HepG2 (cell line): ENCODE measurements around the gene OR7A5. TPM values are rescaled to one million over a fixed set of nuclear protein-coding genes. Genes with fewer than 3 reads are reported as not detected.

ENCODE experiments used
- ATAC-seq: fragments of 200-7000 bp; cut with Tn5 transposase; 3 replicates; pipeline ENCODE4 v1.9.1; 2020; ENCODE audit warnings: mild to moderate bottlenecking, moderate library complexity
- BruUV-seq: library from RNA; stranded (reverse); fragments of 400-500 nt; replicated peaks from 2 replicates; lab custom pipeline; 2021; lab: Mats Ljungman, UMichigan
- CTCF ChIA-PET: fragments of 300-600 bp; formaldehyde crosslinking; extraction: SDS; loops from one replicate; lab custom pipeline; 2021; ENCODE audit warnings: low total read pairs, inconsistent platforms, low intra/inter-chr PET ratio; lab: Yijun Ruan, JAX
- POLR2A ChIA-PET: fragments of 350-600 bp; sonication (Branson Sonifier 250); formaldehyde crosslinking; loops from one replicate; lab custom pipeline; 2020; ENCODE audit warnings: antibody characterized with exemption, inconsistent platforms; lab: Yijun Ruan, JAX
- DNase-seq: peaks from one replicate; pipeline ENCODE4 v3.0.0-alpha.2; 2015; ENCODE audit warnings: low spot score
- FAIRE-seq: peaks from 3 replicates; lab custom pipeline; 2011; peaks lifted over from hg19 to GRCh38; lab: Jason Lieb, UNC
- H2AFZ ChIP-seq: one replicate; pipeline ENCODE4 v1.6.1; 2011; ENCODE audit warnings: low read length, inconsistent platforms
- H3K27ac ChIP-seq: fragments of 300-600 bp; 3 replicates; pipeline ENCODE4 v1.8.0; 2011; ENCODE audit warnings: mixed run types, mild to moderate bottlenecking, mixed read lengths, low read length, inconsistent platforms; ENCODE audit not compliant: insufficient read depth; ENCODE audit errors: extremely low read length
- H3K27me3 ChIP-seq, 2 experiments: fragments of 200-600 bp in 1 of 2; 2 replicates in 1 of 2; 3 replicates in 1 of 2; pipeline versions ENCODE4 v1.6.0 to v1.8.0; 2011; ENCODE audit warnings: low read length in 2 of 2, mild to moderate bottlenecking in 2 of 2, moderate library complexity in 2 of 2, inconsistent platforms in 1 of 2; ENCODE audit not compliant: insufficient read depth in 2 of 2, control insufficient read depth in 1 of 2
- H3K36me3 ChIP-seq, 2 experiments: fragments of 200-600 bp in 1 of 2; replicated peaks in 1 of 2; 2 replicates in 1 of 2; 3 replicates in 1 of 2; pipeline versions ENCODE4 v1.5.1 to v1.8.0; 2011; ENCODE audit warnings: low read length in 2 of 2, inconsistent platforms in 1 of 2; ENCODE audit not compliant: insufficient read depth in 2 of 2, control insufficient read depth in 1 of 2
- H3K4me1 ChIP-seq: 2 replicates; pipeline ENCODE4 v1.5.1; 2012; ENCODE audit warnings: low read length, inconsistent platforms; ENCODE audit not compliant: insufficient read depth
- H3K4me2 ChIP-seq: 2 replicates; pipeline ENCODE4 v1.6.0; 2011; ENCODE audit warnings: low read depth, low read length, inconsistent platforms
- H3K4me3 ChIP-seq, 3 experiments: fragments of 200-600 bp in 1 of 3; sonication (generic), shearing (Covaris generic) in 1 of 3; replicated peaks in 1 of 3; 2 replicates each; pipeline ENCODE4 v1.5.1; 2011 to 2016; ENCODE audit warnings: low read length in 3 of 3, inconsistent platforms in 2 of 3, low read depth in 2 of 3, mild to moderate bottlenecking in 2 of 3, control low read depth in 1 of 3, mixed read lengths in 1 of 3; ENCODE audit not compliant: insufficient read depth in 1 of 3
- H3K79me2 ChIP-seq: one replicate; pipeline ENCODE4 v1.6.1; 2011; ENCODE audit warnings: low read length, inconsistent platforms; ENCODE audit not compliant: insufficient read depth
- H3K9ac ChIP-seq: 2 replicates; pipeline ENCODE4 v1.6.0; 2011; ENCODE audit warnings: mild to moderate bottlenecking, low read depth, low read length, inconsistent platforms; ENCODE audit not compliant: insufficient read depth
- H3K9me3 ChIP-seq: 2 replicates; pipeline ENCODE4 v1.5.1; 2012; ENCODE audit warnings: mild to moderate bottlenecking, low read length
- H4K20me1 ChIP-seq: 2 replicates; pipeline ENCODE4 v1.6.0; 2011; ENCODE audit warnings: inconsistent platforms, mild to moderate bottlenecking, low read length, moderate library complexity; ENCODE audit not compliant: insufficient read depth
- ATM ChIP-seq: fragments of 450-650 bp; IDR thresholded peaks from 2 replicates; pipeline ENCODE4 v1.7.1; 2017; ENCODE audit warnings: mild to moderate bottlenecking, borderline replicate concordance
- BORCS8-MEF2B ChIP-seq: sonication (generic); formaldehyde crosslinking; IDR thresholded peaks from 2 replicates; pipeline ENCODE4 v1.8.0; 2022; ENCODE audit warnings: mild to moderate bottlenecking, missing genetic modification reagents
- MAFK ChIP-seq, 2 experiments: IDR thresholded peaks in 1 of 2; conservative IDR thresholded peaks in 1 of 2; 2 replicates each; pipeline ENCODE4 v1.6.1; 2011; ENCODE audit warnings: improper control_type of control experiment in 2 of 2, low read length in 2 of 2
- NCOA2 ChIP-seq: sonication (generic); formaldehyde crosslinking; IDR thresholded peaks from 2 replicates; pipeline ENCODE4 v1.8.0; 2022; ENCODE audit warnings: inconsistent platforms
- PLRG1 ChIP-seq: fragments of 450-650 bp; conservative IDR thresholded peaks from 2 replicates; pipeline ENCODE4 v1.6.1; 2016
- RAD51 ChIP-seq: fragments of 450-650 bp; IDR thresholded peaks from 2 replicates; pipeline ENCODE4 v1.6.1; 2016; ENCODE audit warnings: borderline replicate concordance
- REST ChIP-seq, 2 experiments: IDR thresholded peaks; 2 replicates each; pipeline ENCODE4 v1.6.1; 2011 to 2012; ENCODE audit warnings: low read length in 2 of 2, borderline replicate concordance in 1 of 2, low read depth in 1 of 2, mild to moderate bottlenecking in 1 of 2, moderate library complexity in 1 of 2
- SIX1 ChIP-seq: sonication (generic); formaldehyde crosslinking; IDR thresholded peaks from 2 replicates; pipeline ENCODE4 v1.4.0; 2020; ENCODE audit warnings: missing genetic modification reagents, borderline replicate concordance
- TCF7 ChIP-seq: sonication (generic); IDR thresholded peaks from 2 replicates; pipeline ENCODE4 v1.6.1; 2016; ENCODE audit warnings: antibody characterized with exemption, low read depth
- TIGD3 ChIP-seq: sonication (generic); formaldehyde crosslinking; IDR thresholded peaks from 2 replicates; pipeline ENCODE4 v1.5.1; 2020; ENCODE audit warnings: mild to moderate bottlenecking, missing genetic modification reagents, borderline replicate concordance
- XBP1 ChIP-seq: sonication (generic); formaldehyde crosslinking; IDR thresholded peaks from 2 replicates; pipeline ENCODE4 v1.5.0; 2020; ENCODE audit warnings: missing genetic modification reagents
- ZNF234 ChIP-seq: sonication (generic); formaldehyde crosslinking; conservative IDR thresholded peaks from 2 replicates; pipeline ENCODE4 v1.5.1; 2020; ENCODE audit warnings: mild to moderate bottlenecking, missing genetic modification reagents
- ZNF550 ChIP-seq: sonication (generic); formaldehyde crosslinking; IDR thresholded peaks from 2 replicates; pipeline ENCODE4 v1.4.0; 2020; ENCODE audit warnings: mild to moderate bottlenecking, missing genetic modification reagents, borderline replicate concordance
- ZSCAN30 ChIP-seq: sonication (generic); formaldehyde crosslinking; IDR thresholded peaks from 2 replicates; pipeline ENCODE4 v1.5.0; 2020; ENCODE audit warnings: mild to moderate bottlenecking, missing genetic modification reagents
- WGBS: methylation state at CpG from one replicate; pipeline ENCODE4 v1.1.6; 2017; ENCODE audit warnings: low lambda C conversion rate; 5-methylcytosine and 5-hydroxymethylcytosine counted together
- in situ Hi-C: cut with HindIII; loops from 2 replicates; pipeline ENCODE4 v1.10.0; 2017; ENCODE audit warnings: low pct_unique_long_range_greater_than_20kb; ENCODE audit not compliant: extremely low pct_ligation_motif_present
- intact Hi-C: fragments of 100-400 bp; cut with micrococcal nuclease; formaldehyde crosslinking; loops from one replicate; pipeline ENCODE4 v1.10.0; 2022; ENCODE audit not compliant: unreplicated experiment
- polyA plus RNA-seq, 8 experiments: library from polyadenylated mRNA; depleted of rRNA in 3 of 8; stranded (reverse) in 7 of 8; unstranded in 1 of 8; fragments of >200 nt; fragmentation: Illumina TruSeq in 4 of 8; extraction: Trizol in 4 of 8; gene quantifications; 2 replicates each; pipeline versions ENCODE4 v1.2.1 to v1.2.3, GENCODE V29; 2011 to 2016; ENCODE audit warnings: low read depth in 4 of 8, missing spikeins in 1 of 8, mixed read lengths in 1 of 8; ENCODE audit not compliant: insufficient read depth in 1 of 8
- total RNA-seq, 5 experiments: library from RNA; depleted of rRNA; stranded (reverse); fragments of >200 nt; fragmentation: Illumina TruSeq; extraction: Trizol; gene quantifications; 2 replicates each; pipeline ENCODE4 v1.2.3, GENCODE V29; 2016; ENCODE audit warnings: low read depth in 1 of 5

The OR7A5 gene
- total and polyA plus RNA-seq, 2 of the 13 experiments (the other 11 are each of a cell fraction or from before 2014, with no cell fraction given) = not detected

DNA sequence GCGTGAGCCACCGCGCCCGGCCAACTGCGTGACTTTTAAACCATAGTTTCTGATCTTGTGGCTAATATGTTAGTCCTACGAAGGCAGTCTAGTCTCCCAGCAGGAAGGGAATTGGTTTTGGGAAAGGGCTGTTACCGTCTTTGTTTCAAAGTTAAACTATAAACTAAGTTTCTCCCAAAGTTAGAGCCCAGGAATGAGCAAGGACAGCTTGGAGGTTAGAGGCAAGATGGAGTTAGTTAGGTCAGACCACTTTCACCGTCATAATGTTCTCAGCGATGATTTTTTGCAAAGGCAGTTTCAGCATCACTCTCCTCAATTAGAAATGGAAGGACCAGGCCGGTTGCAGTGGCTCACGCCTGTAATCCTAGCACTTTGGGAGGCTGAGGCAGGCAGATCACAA lies 39.0 kb downstream of the OR7A5 start:
- Histone ChIP-seq H3K79me2 (no peaks in the 10 kb centered on the region), H3K9ac (no peak overlapping the region), H3K4me2 (no peak overlapping the region), H3K4me1 (no peaks in the 10 kb centered on the region), H3K27ac (no peak overlapping the region), H3K9me3 (no peaks in the 10 kb centered on the region), H3K4me3 (no peak overlapping the region), H3K36me3 (no peaks in the 10 kb centered on the region), H2AFZ (no peak overlapping the region), H3K27me3 (no peaks in the 10 kb centered on the region), H4K20me1 (no peaks in the 10 kb centered on the region)
- ChIA-PET CTCF (no interaction called here), POLR2A (no interaction called here)
- in situ Hi-C loops (no loop called here), intact Hi-C loops (no loop called here)
- no peak for TF ChIP-seq ZSCAN30 (CRISPR knock-in tag)
- TF ChIP-seq TIGD3 (CRISPR knock-in tag) = no peak
- TF ChIP-seq PLRG1 = no peak
- TF ChIP-seq NCOA2 (CRISPR knock-in tag) = no peak
- no peak for ATAC-seq
- FAIRE-seq = no peak
- DNase-seq = no peak
- no TSS peak for BruUV-seq
- WGBS = 63% methylated on average over 11 of the region's 11 CpGs

- H3K4me3 ChIP-seq = no peak overlapping the region
- H3K4me1 ChIP-seq = no peaks in the 10 kb centered on the region
- H3K4me2 ChIP-seq = no peak overlapping the region
- in situ Hi-C loops = no loop called here
- ATAC-seq = no peak
- ChIA-PET POLR2A (no interaction called here), CTCF (no interaction called here)
- H3K9me3 ChIP-seq = no peaks in the 10 kb centered on the region
- no peaks in the 10 kb centered on the region for H3K79me2 ChIP-seq
- H3K9ac ChIP-seq = no peak overlapping the region
- no peaks in the 10 kb centered on the region for H3K27me3 ChIP-seq
- H3K36me3 ChIP-seq = no peaks in the 10 kb centered on the region
- no peak overlapping the region for H3K27ac ChIP-seq
- 30% methylated on average over 5 of the region's 5 CpGs for WGBS
- intact Hi-C loops = no loop called here
- DNase-seq = no peak
- BruUV-seq = no TSS peak
- no peaks in the 10 kb centered on the region for H4K20me1 ChIP-seq
- H2AFZ ChIP-seq = no peak overlapping the region
- FAIRE-seq = no peak
- TF ChIP-seq XBP1 (CRISPR knock-in tag) (no peak), ZNF234 (CRISPR knock-in tag) (no peak), REST (IDR thresholded peaks at IDR 0.05; ENCODE audit: borderline replicate concordance in 1 of 2, low read depth in 1 of 2, low read length in 2 of 2) (0 out of 4 replicates have a peak, but pooled peaks of 1 of the 2 experiments have one; percentile 27), ATM (no peak), SIX1 (CRISPR knock-in tag) (no peak), BORCS8-MEF2B (CRISPR knock-in tag) (no peak), ZNF550 (CRISPR knock-in tag) (no peak), TCF7 (no peak), RAD51 (no peak), MAFK (conservative IDR thresholded peaks at IDR 0.05 in 1 of 2, IDR thresholded peaks at IDR 0.05 in 1 of 2; ENCODE audit: low read length in 2 of 2) (peak; percentile 55 to 73; a peak in 3 of 4 replicates)
Observed at GRCh38 chr19:14795078-14795721, 39.8 kb downstream of the OR7A5 start.
